DND-41 (cell line): Measurements from ENCODE around the gene ZCCHC10.

ENCODE experiments used
- ATAC-seq: fragments of 200-7000 bp; cut with Tn5 transposase; 3 replicates; pipeline ENCODE4 v1.9.1; 2021; ENCODE audit warnings: low read depth; ENCODE audit not compliant: insufficient read depth
- DNase-seq: peaks from one replicate; pipeline ENCODE4 v3.0.0-alpha.2; 2020
- H2AFZ ChIP-seq: 2 replicates; pipeline ENCODE4 v1.6.0; 2012; ENCODE audit warnings: low read depth, low read length
- H3K27ac ChIP-seq: 2 replicates; pipeline ENCODE4 v1.5.1; 2012; ENCODE audit warnings: low read length, inconsistent platforms
- H3K27me3 ChIP-seq: fragments of 200-600 bp; sonication (generic); 2 replicates; pipeline ENCODE4 v1.6.0; 2012; ENCODE audit warnings: low read length, mild to moderate bottlenecking, inconsistent platforms; ENCODE audit not compliant: insufficient read depth, poor library complexity
- H3K36me3 ChIP-seq: 2 replicates; pipeline ENCODE4 v1.5.1; 2012; ENCODE audit warnings: low read length, inconsistent platforms; ENCODE audit not compliant: insufficient read depth
- H3K4me1 ChIP-seq: 2 replicates; pipeline ENCODE4 v1.5.1; 2012; ENCODE audit warnings: mild to moderate bottlenecking, low read length; ENCODE audit not compliant: insufficient read depth
- H3K4me2 ChIP-seq: 2 replicates; pipeline ENCODE4 v1.6.0; 2012; ENCODE audit warnings: mild to moderate bottlenecking, moderate library complexity, low read length, inconsistent platforms; ENCODE audit not compliant: insufficient read depth
- H3K4me3 ChIP-seq, 2 experiments: fragments of 200-600 bp in 1 of 2; shearing (Covaris generic) in 1 of 2; 2 replicates each; pipeline ENCODE4 v1.5.1; 2012 to 2016; ENCODE audit warnings: inconsistent platforms in 2 of 2, low read length in 2 of 2, mild to moderate bottlenecking in 2 of 2, low read depth in 1 of 2, moderate library complexity in 1 of 2
- H3K79me2 ChIP-seq: 2 replicates; pipeline ENCODE4 v1.6.0; 2012; ENCODE audit warnings: low read length, inconsistent platforms; ENCODE audit not compliant: insufficient read depth
- H3K9ac ChIP-seq: 2 replicates; pipeline ENCODE4 v1.6.0; 2012; ENCODE audit warnings: low read depth, mild to moderate bottlenecking, inconsistent platforms, low read length, moderate library complexity
- H3K9me3 ChIP-seq: 2 replicates; pipeline ENCODE4 v1.5.1; 2012; ENCODE audit warnings: low read length, moderate library complexity, mild to moderate bottlenecking, inconsistent platforms; ENCODE audit not compliant: insufficient read depth, severe bottlenecking
- H4K20me1 ChIP-seq: 2 replicates; pipeline ENCODE4 v1.6.0; 2012; ENCODE audit warnings: low read length; ENCODE audit not compliant: insufficient read depth
- CTCF ChIP-seq: IDR thresholded peaks from 2 replicates; pipeline ENCODE4 v1.5.1; 2012; ENCODE audit warnings: borderline replicate concordance, low read length, moderate library complexity, mild to moderate bottlenecking; ENCODE audit not compliant: poor library complexity, severe bottlenecking; ENCODE audit errors: extremely low read depth
- EZH2 ChIP-seq: IDR thresholded peaks from 3 replicates; pipeline ENCODE4 v1.6.1; 2012; ENCODE audit warnings: borderline replicate concordance, low read depth, mild to moderate bottlenecking, moderate library complexity, low read length, inconsistent platforms; ENCODE audit not compliant: severe bottlenecking

The ZCCHC10 gene

GRCh38 chr5:133066045-133066444 lies 39.7 kb upstream of the ZCCHC10 start:
- Histone ChIP-seq H3K9ac (no peak overlapping the region), H3K4me3 (no peak overlapping the region), H4K20me1 (peaks cover 47% of the 10 kb centered on the region), H2AFZ (no peak overlapping the region), H3K27ac (no peak overlapping the region), H3K4me1 (no peaks in the 10 kb centered on the region), H3K27me3 (no peaks in the 10 kb centered on the region), H3K79me2 (peaks cover 86% of the 10 kb centered on the region), H3K9me3 (no peaks in the 10 kb centered on the region), H3K4me2 (no peak overlapping the region), H3K36me3 (peaks cover 64% of the 10 kb centered on the region)
- no peak for ATAC-seq
- TF ChIP-seq EZH2 (no peak), CTCF (no peak)
- no peak for DNase-seq

GRCh38 chr5:133065471-133065870 lies 39.1 kb upstream of the ZCCHC10 start:
- no peak for DNase-seq
- Histone ChIP-seq H3K27me3 (no peaks in the 10 kb centered on the region), H3K9ac (no peak overlapping the region), H3K4me2 (no peak overlapping the region), H3K9me3 (no peaks in the 10 kb centered on the region), H3K36me3 (peaks cover 59% of the 10 kb centered on the region), H3K4me3 (no peak overlapping the region), H2AFZ (no peak overlapping the region), H4K20me1 (peaks cover 45% of the 10 kb centered on the region), H3K27ac (no peak overlapping the region), H3K79me2 (peaks cover 88% of the 10 kb centered on the region), H3K4me1 (no peaks in the 10 kb centered on the region)
- no peak for ATAC-seq
- no peak for TF ChIP-seq CTCF
- TF ChIP-seq EZH2: no peak

GRCh38 chr5:133063965-133064364 lies 37.6 kb upstream of the ZCCHC10 start:
- no peaks in the 10 kb centered on the region for H3K27me3 ChIP-seq
- H3K79me2 ChIP-seq: peaks cover 90% of the 10 kb centered on the region
- no peak overlapping the region for H3K4me2 ChIP-seq
- no peak overlapping the region for H3K4me3 ChIP-seq
- peaks cover 53% of the 10 kb centered on the region for H4K20me1 ChIP-seq
- no peak overlapping the region for H3K27ac ChIP-seq
- H3K36me3 ChIP-seq: peaks cover 43% of the 10 kb centered on the region
- ATAC-seq (no peak), DNase-seq (no peak)
- no peak overlapping the region for H2AFZ ChIP-seq
- no peak for TF ChIP-seq CTCF
- no peak for TF ChIP-seq EZH2
- H3K4me1 ChIP-seq: no peaks in the 10 kb centered on the region
- H3K9me3 ChIP-seq: no peaks in the 10 kb centered on the region
- H3K9ac ChIP-seq: no peak overlapping the region

- TF ChIP-seq CTCF (no peak), EZH2 (no peak)
- peaks cover 66% of the 10 kb centered on the region for H4K20me1 ChIP-seq
- no peak overlapping the region for H3K4me2 ChIP-seq
- H2AFZ ChIP-seq: no peak overlapping the region
- no peak overlapping the region for H3K9ac ChIP-seq
- ATAC-seq (no peak), DNase-seq (no peak)
- H3K27ac ChIP-seq: no peak overlapping the region
- H3K36me3 ChIP-seq: peaks cover 27% of the 10 kb centered on the region
- peaks cover 97% of the 10 kb centered on the region for H3K79me2 ChIP-seq
- no peak overlapping the region for H3K4me3 ChIP-seq
- no peaks in the 10 kb centered on the region for H3K27me3 ChIP-seq
- H3K4me1 ChIP-seq: peaks cover 5% of the 10 kb centered on the region; the same call in 1 of the 2 replicates
- no peaks in the 10 kb centered on the region for H3K9me3 ChIP-seq
These were observed 35.9 kb upstream of the ZCCHC10 start for GRCh38 chr5:133062276-133062675.
